CD4-positive, alpha-beta T cell (primary cell): Measurements from ENCODE around the gene DNAAF5. TPM values are rescaled to one million over a fixed set of nuclear protein-coding genes. Genes with fewer than 3 reads are reported as not detected.

ENCODE experiments used
- ATAC-seq: fragments of 200-7000 bp; cut with Tn5 transposase; one replicate; pipeline ENCODE4 v1.10.0; 2022; ENCODE audit warnings: mild to moderate bottlenecking; ENCODE audit not compliant: poor library complexity
- CTCF ChIA-PET: fragments of 350-600 bp; sonication (Branson Sonifier 250); formaldehyde crosslinking; loops from one replicate; lab custom pipeline; 2021; ENCODE audit warnings: antibody characterized with exemption, inconsistent platforms; lab: Charles Lee
- POLR2A ChIA-PET: fragments of 350-600 bp; sonication (Branson Sonifier 250); formaldehyde crosslinking; loops from one replicate; lab custom pipeline; 2021; ENCODE audit warnings: antibody characterized with exemption, inconsistent platforms; lab: Charles Lee
- DNase-seq, 14 experiments: peaks; one replicate each; pipeline ENCODE4 v3.0.0-alpha.2; 2013 to 2020; ENCODE audit warnings: mixed read lengths in 2 of 14
- H3K27ac ChIP-seq, 2 donors: one replicate each; pipeline versions ENCODE4 v1.5.1 to v1.7.0; 2013; ENCODE audit warnings: low read length in 2 of 2, low read depth in 1 of 2, mild to moderate bottlenecking in 1 of 2
- H3K27me3 ChIP-seq, 2 experiments: 1 replicate in 1 of 2; 2 replicates in 1 of 2; pipeline versions ENCODE4 v1.6.1 to v1.7.0; 2013; ENCODE audit warnings: low read length in 2 of 2, control low read depth in 1 of 2, mild to moderate bottlenecking in 1 of 2, moderate library complexity in 1 of 2; ENCODE audit not compliant: insufficient read depth in 2 of 2, control insufficient read depth in 1 of 2
- H3K36me3 ChIP-seq: one replicate; pipeline ENCODE4 v1.6.1; 2013; ENCODE audit warnings: low read length, control low read depth; ENCODE audit not compliant: insufficient read depth
- H3K4me1 ChIP-seq: one replicate; pipeline ENCODE4 v1.6.1; 2013; ENCODE audit warnings: low read length, control low read depth; ENCODE audit not compliant: insufficient read depth
- H3K4me3 ChIP-seq: one replicate; pipeline ENCODE4 v1.5.1; 2013; ENCODE audit warnings: mild to moderate bottlenecking, low read length, moderate library complexity
- H3K9me3 ChIP-seq, 2 experiments: 1 replicate in 1 of 2; 2 replicates in 1 of 2; pipeline versions ENCODE4 v1.6.1 to v1.7.0; 2013; ENCODE audit warnings: low read length in 2 of 2, mild to moderate bottlenecking in 2 of 2, control low read depth in 1 of 2, moderate library complexity in 1 of 2; ENCODE audit not compliant: control insufficient read depth in 1 of 2, insufficient read depth in 1 of 2
- H3K27ac Mint-ChIP-seq: one replicate; pipeline ENCODE4 v1.8.0; 2020; ENCODE audit warnings: mixed read lengths
- H3K27me3 Mint-ChIP-seq: one replicate; pipeline ENCODE4 v1.8.0; 2021; ENCODE audit warnings: mixed read lengths
- H3K36me3 Mint-ChIP-seq: one replicate; pipeline ENCODE4 v1.8.0; 2021; ENCODE audit warnings: low read depth, mixed read lengths
- H3K4me1 Mint-ChIP-seq: one replicate; pipeline ENCODE4 v1.8.0; 2021; ENCODE audit warnings: low read depth, mixed read lengths
- H3K4me3 Mint-ChIP-seq: one replicate; pipeline ENCODE4 v1.8.0; 2020; ENCODE audit warnings: mild to moderate bottlenecking, mixed read lengths
- H3K9me3 Mint-ChIP-seq: one replicate; pipeline ENCODE4 v1.8.0; 2020; ENCODE audit warnings: mixed read lengths
- CTCF ChIP-seq: fragments of 200-600 bp; IDR thresholded peaks from one replicate; pipeline ENCODE4 v1.8.0; 2022; ENCODE audit warnings: antibody characterized with exemption, mild to moderate bottlenecking
- intact Hi-C, 2 experiments: fragments of 100-400 bp; cut with DNase I in 1 of 2; cut with micrococcal nuclease in 1 of 2; formaldehyde crosslinking; loops; one replicate each; pipeline versions ENCODE4 v1.15.1 to v1.9.0; 2023 to 2025; cut with DNase I, micrococcal nuclease
- total RNA-seq, 174 experiments: library from RNA in 2 of 174; stranded (reverse) in 2 of 174; gene quantifications; one replicate each; pipeline ENCODE4 v1.2.3 and lab custom pipeline; 2021 to 2026

The DNAAF5 gene
- total RNA-seq, 2 experiments from 2014 or later: 4.8 to 6.1 TPM

- CTCF ChIA-PET: no interaction called here
- no peak overlapping the region for H3K27ac ChIP-seq
- no peaks in the 10 kb centered on the region for H3K9me3 Mint-ChIP-seq
- POLR2A ChIA-PET: interaction anchor here (0.6 kb wide), 1 partner anchor 87 kb away, joined by 3 read pairs; no protein-coding TSS in a partner anchor
- H3K4me3 ChIP-seq: no peak overlapping the region
- no peaks in the 10 kb centered on the region for H3K4me1 ChIP-seq
- no peak overlapping the region for H3K4me3 Mint-ChIP-seq
- peaks cover 35% of the 10 kb centered on the region for H3K36me3 Mint-ChIP-seq
- H3K4me1 Mint-ChIP-seq: no peaks in the 10 kb centered on the region
- DNase-seq (no peak), ATAC-seq (peak; percentile 21)
- no peak overlapping the region for H3K27ac Mint-ChIP-seq
- TF ChIP-seq CTCF: no peak
- no peaks in the 10 kb centered on the region for H3K27me3 Mint-ChIP-seq
- H3K27me3 ChIP-seq: no peaks in the 10 kb centered on the region
- intact Hi-C loops: loop anchor here in 1 of 2 experiments (5.0 kb wide), 1 partner anchor 244 kb away; no protein-coding TSS in a partner anchor
- peaks cover 0 to 4% of the 10 kb centered on the region in 2 experiments for H3K9me3 ChIP-seq
- H3K36me3 ChIP-seq: peaks cover 16% of the 10 kb centered on the region
These were observed 44.9 kb downstream of the DNAAF5 start for GRCh38 chr7:771234-772004.

- Histone ChIP-seq H3K27me3 (no peaks in the 10 kb centered on the region), H3K27ac (no peak overlapping the region), H3K4me1 (no peaks in the 10 kb centered on the region), H3K4me3 (no peak overlapping the region), H3K9me3 (peaks cover 0 to 4% of the 10 kb centered on the region in 2 experiments), H3K36me3 (peaks cover 16% of the 10 kb centered on the region)
- intact Hi-C loops: loop anchor here in 1 of 2 experiments (5.0 kb wide), 1 partner anchor 245 kb away; no protein-coding TSS in a partner anchor
- Mint-ChIP-seq H3K4me3 (no peak overlapping the region), H3K27me3 (no peaks in the 10 kb centered on the region), H3K4me1 (no peaks in the 10 kb centered on the region), H3K9me3 (no peaks in the 10 kb centered on the region), H3K36me3 (peaks cover 35% of the 10 kb centered on the region), H3K27ac (no peak overlapping the region)
- no peak for TF ChIP-seq CTCF
- DNase-seq: no peak
- CTCF ChIA-PET: no interaction called here
- no peak for ATAC-seq
- POLR2A ChIA-PET: no interaction called here
These were observed 45.5 kb downstream of the DNAAF5 start for GRCh38 chr7:772005-772294.

GRCh38 chr7:772392-772791, 45.9 kb downstream of the DNAAF5 start:
- no peak for ATAC-seq
- Mint-ChIP-seq H3K4me3 (no peak overlapping the region), H3K36me3 (peaks cover 37% of the 10 kb centered on the region), H3K27ac (no peak overlapping the region), H3K4me1 (no peaks in the 10 kb centered on the region), H3K27me3 (no peaks in the 10 kb centered on the region), H3K9me3 (no peaks in the 10 kb centered on the region)
- intact Hi-C loops: loop anchor here in 1 of 2 experiments (5.0 kb wide), 1 partner anchor 245 kb away; no protein-coding TSS in a partner anchor
- Histone ChIP-seq H3K27me3 (no peaks in the 10 kb centered on the region), H3K9me3 (peaks cover 0 to 4% of the 10 kb centered on the region in 2 experiments), H3K36me3 (peaks cover 16% of the 10 kb centered on the region), H3K4me1 (no peaks in the 10 kb centered on the region), H3K4me3 (no peak overlapping the region), H3K27ac (no peak overlapping the region)
- TF ChIP-seq CTCF: no peak
- POLR2A ChIA-PET: no interaction called here
- no peak for DNase-seq
- CTCF ChIA-PET: interaction anchor here (1.6 kb wide), 1 partner anchor 450 kb away, joined by 5 read pairs; no protein-coding TSS in a partner anchor
